Measurements from ENCODE around the gene BCDIN3D. TPM values are rescaled to one million over a fixed set of nuclear protein-coding genes. Genes with fewer than 3 reads are reported as not detected.

BCDIN3D gene
- total RNA-seq, 1 donor from 2014 or later: 2.7 TPM

DNA sequence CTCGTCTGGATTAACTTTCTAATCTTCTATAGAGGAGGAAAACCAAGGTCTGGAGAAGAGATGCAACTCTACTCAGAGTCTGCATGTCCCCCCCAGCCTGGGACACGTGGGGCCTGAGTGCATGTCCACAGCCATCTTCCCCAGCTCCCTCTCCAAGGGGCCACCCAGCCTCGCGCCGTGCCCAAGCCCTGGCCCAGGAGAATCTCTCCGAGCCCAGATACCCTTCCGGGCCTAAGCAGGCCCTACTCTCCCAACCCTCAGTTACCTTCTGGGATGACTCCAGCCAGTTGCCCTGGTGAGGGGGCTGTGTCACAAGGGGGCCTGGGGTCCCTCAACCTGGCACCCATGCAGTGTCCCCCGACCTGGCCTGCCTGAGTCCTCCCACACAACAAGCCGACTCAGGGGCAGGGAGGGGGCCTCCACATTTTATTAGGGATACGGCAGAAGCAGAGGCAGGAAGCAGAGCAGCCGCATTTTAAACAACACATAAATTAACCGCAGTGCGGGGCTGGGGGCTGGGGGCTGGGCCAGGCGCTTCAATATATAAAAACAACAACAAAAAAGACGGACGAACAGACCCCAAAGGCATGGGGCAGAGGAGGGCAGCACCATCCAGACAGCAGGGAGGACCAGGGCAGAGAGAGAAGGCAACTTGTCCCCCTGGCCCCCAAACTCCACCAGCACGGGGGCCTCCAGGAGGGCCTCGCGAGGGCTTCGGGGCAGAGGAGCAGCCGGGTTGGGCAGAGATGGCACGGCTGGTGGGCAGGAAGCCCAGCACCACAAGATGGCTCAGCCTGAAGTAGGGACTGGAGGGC lies 52.0 kb downstream of the BCDIN3D start:
- ATAC-seq (no peak), DNase-seq (no peak)
- intact Hi-C loops (cut with micrococcal nuclease): no loop called here

- DNase-seq (no peak), ATAC-seq (no peak)
- intact Hi-C loops (cut with micrococcal nuclease): no loop called here
These were observed 52.9 kb downstream of the BCDIN3D start for GRCh38 chr12:49789992-49790391.

- intact Hi-C loops (cut with micrococcal nuclease): no loop called here
- DNase-seq (no peak), ATAC-seq (no peak)
These were observed 55.2 kb downstream of the BCDIN3D start for GRCh38 chr12:49787672-49788071.

Other genes starting within 250 kb of the BCDIN3D start
- 0.47 TPM for gene FAM186B, start 237.5 kb downstream of the BCDIN3D start, total RNA-seq
- 21.1 TPM for gene PRPF40B, start 219.5 kb downstream of the BCDIN3D start, total RNA-seq
- gene FMNL3, start 135.7 kb downstream of the BCDIN3D start, total RNA-seq: 11.3 TPM
- 255 TPM for gene TMBIM6, start 101.5 kb downstream of the BCDIN3D start, total RNA-seq
- 32.3 TPM for gene NCKAP5L, start 14.7 kb downstream of the BCDIN3D start, total RNA-seq
- gene FAIM2, start 60.8 kb upstream of the BCDIN3D start, total RNA-seq: 8.2 TPM
- not detected for gene AQP2, start 107.6 kb upstream of the BCDIN3D start, total RNA-seq
- gene AQP5, start 118.8 kb upstream of the BCDIN3D start, total RNA-seq: 0.40 TPM
- gene AQP6, start 129.8 kb upstream of the BCDIN3D start, total RNA-seq: not detected
- 3.4 TPM for gene RACGAP1, start 182.4 kb upstream of the BCDIN3D start, total RNA-seq
- 0.99 TPM for gene ASIC1, start 214.5 kb upstream of the BCDIN3D start, total RNA-seq
- 17.2 TPM for gene SMARCD1, start 242.2 kb upstream of the BCDIN3D start, total RNA-seq

All from left ventricle myocardium superior (tissue), 1 donor.